Measurements from ENCODE around the gene ADARB1. TPM values are rescaled to one million over a fixed set of nuclear protein-coding genes. Genes with fewer than 3 reads are reported as not detected.

The ADARB1 gene
- total and polyA plus RNA-seq, 2 experiments from 2014 or later: 4.8 to 14.8 TPM

DNA sequence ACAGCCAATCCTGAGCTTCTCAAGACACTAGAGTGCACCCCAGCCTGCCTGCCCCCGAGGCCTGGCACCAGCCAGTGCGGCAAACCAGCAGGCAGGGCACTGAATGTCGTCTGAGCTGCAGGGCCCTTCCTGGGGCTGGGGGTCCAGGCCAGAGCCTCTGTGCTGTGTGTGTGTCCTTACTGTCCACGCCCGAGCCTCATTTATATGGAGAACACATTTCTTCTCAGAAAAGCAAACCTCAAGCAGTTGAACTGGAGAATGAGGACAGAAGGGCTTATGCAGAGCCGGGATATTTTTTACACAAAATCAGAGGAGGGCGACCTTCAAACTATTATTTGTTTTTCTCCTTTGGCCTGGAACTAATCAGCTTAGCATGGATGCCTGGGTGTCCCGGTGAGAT, 160.6 kb downstream of the ADARB1 start:
- no peaks in the 10 kb centered on the region for H4K20me1 ChIP-seq (replicated peaks; ENCODE audit: insufficient read depth)
- no peaks in the 10 kb centered on the region for H3K27me3 ChIP-seq (ENCODE audit: insufficient read depth)
- no peak overlapping the region for H3K27ac ChIP-seq (ENCODE audit: low read depth)
- DNase-seq (ENCODE audit: low spot score) (no peak), ATAC-seq (no peak)
- no peaks in the 10 kb centered on the region for H3K4me1 ChIP-seq (ENCODE audit: insufficient read depth)
- H3K27ac Mint-ChIP-seq: no peak overlapping the region
- H3K27me3 Mint-ChIP-seq (ENCODE audit: insufficient read depth, low read depth, poor library complexity): peaks cover 2% of the 10 kb centered on the region
- no peaks in the 10 kb centered on the region for H3K4me1 Mint-ChIP-seq
- H3K4me3 Mint-ChIP-seq: no peak overlapping the region
- H3K79me2 ChIP-seq (replicated peaks; ENCODE audit: insufficient read depth): no peaks in the 10 kb centered on the region
- H3F3A ChIP-seq (replicated peaks; ENCODE audit: low read depth): no peaks in the 10 kb centered on the region
- no peak overlapping the region for H3K4me2 ChIP-seq
- no peaks in the 10 kb centered on the region for H3K36me3 Mint-ChIP-seq (ENCODE audit: low read depth)
- H2AFZ ChIP-seq: no peak overlapping the region
- H3K4me3 ChIP-seq: no peak overlapping the region
- H3K9me3 Mint-ChIP-seq: peaks cover 5% of the 10 kb centered on the region; the same call in 1 of the 3 replicates
- no peaks in the 10 kb centered on the region for H3K36me3 ChIP-seq (ENCODE audit: insufficient read depth)
- TF ChIP-seq STAT1 (IDR thresholded peaks at IDR 0.05; ENCODE audit: unreplicated experiment): no peak
- no peak for TF ChIP-seq CREB1 (CRISPR knock-in tag; IDR thresholded peaks at IDR 0.05; ENCODE audit: low read depth)
- TF ChIP-seq, protein P1, sequence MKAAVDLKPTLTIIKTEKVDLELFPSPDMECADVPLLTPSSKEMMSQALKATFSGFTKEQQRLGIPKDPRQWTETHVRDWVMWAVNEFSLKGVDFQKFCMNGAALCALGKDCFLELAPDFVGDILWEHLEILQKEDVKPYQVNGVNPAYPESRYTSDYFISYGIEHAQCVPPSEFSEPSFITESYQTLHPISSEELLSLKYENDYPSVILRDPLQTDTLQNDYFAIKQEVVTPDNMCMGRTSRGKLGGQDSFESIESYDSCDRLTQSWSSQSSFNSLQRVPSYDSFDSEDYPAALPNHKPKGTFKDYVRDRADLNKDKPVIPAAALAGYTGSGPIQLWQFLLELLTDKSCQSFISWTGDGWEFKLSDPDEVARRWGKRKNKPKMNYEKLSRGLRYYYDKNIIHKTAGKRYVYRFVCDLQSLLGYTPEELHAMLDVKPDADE (IDR thresholded peaks at IDR 0.05): no peak
- no peak for TF ChIP-seq JUNB (IDR thresholded peaks at IDR 0.05; ENCODE audit: unreplicated experiment)
- TF ChIP-seq, protein P2, sequence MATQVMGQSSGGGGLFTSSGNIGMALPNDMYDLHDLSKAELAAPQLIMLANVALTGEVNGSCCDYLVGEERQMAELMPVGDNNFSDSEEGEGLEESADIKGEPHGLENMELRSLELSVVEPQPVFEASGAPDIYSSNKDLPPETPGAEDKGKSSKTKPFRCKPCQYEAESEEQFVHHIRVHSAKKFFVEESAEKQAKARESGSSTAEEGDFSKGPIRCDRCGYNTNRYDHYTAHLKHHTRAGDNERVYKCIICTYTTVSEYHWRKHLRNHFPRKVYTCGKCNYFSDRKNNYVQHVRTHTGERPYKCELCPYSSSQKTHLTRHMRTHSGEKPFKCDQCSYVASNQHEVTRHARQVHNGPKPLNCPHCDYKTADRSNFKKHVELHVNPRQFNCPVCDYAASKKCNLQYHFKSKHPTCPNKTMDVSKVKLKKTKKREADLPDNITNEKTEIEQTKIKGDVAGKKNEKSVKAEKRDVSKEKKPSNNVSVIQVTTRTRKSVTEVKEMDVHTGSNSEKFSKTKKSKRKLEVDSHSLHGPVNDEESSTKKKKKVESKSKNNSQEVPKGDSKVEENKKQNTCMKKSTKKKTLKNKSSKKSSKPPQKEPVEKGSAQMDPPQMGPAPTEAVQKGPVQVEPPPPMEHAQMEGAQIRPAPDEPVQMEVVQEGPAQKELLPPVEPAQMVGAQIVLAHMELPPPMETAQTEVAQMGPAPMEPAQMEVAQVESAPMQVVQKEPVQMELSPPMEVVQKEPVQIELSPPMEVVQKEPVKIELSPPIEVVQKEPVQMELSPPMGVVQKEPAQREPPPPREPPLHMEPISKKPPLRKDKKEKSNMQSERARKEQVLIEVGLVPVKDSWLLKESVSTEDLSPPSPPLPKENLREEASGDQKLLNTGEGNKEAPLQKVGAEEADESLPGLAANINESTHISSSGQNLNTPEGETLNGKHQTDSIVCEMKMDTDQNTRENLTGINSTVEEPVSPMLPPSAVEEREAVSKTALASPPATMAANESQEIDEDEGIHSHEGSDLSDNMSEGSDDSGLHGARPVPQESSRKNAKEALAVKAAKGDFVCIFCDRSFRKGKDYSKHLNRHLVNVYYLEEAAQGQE (IDR thresholded peaks at IDR 0.05; ENCODE audit: unreplicated experiment): no peak
- TF ChIP-seq EZH2 (IDR thresholded peaks at IDR 0.05; ENCODE audit: low read depth, unreplicated experiment): no peak
- no peak for TF ChIP-seq POLR2AphosphoS5 (IDR thresholded peaks at IDR 0.05; ENCODE audit: low read depth)
- TF ChIP-seq, protein P3, sequence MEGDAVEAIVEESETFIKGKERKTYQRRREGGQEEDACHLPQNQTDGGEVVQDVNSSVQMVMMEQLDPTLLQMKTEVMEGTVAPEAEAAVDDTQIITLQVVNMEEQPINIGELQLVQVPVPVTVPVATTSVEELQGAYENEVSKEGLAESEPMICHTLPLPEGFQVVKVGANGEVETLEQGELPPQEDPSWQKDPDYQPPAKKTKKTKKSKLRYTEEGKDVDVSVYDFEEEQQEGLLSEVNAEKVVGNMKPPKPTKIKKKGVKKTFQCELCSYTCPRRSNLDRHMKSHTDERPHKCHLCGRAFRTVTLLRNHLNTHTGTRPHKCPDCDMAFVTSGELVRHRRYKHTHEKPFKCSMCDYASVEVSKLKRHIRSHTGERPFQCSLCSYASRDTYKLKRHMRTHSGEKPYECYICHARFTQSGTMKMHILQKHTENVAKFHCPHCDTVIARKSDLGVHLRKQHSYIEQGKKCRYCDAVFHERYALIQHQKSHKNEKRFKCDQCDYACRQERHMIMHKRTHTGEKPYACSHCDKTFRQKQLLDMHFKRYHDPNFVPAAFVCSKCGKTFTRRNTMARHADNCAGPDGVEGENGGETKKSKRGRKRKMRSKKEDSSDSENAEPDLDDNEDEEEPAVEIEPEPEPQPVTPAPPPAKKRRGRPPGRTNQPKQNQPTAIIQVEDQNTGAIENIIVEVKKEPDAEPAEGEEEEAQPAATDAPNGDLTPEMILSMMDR (conservative IDR thresholded peaks at IDR 0.05; ENCODE audit: low read depth in 2 of 2): no peak
- no peak for TF ChIP-seq ZNF114 (CRISPR knock-in tag; IDR thresholded peaks at IDR 0.05)
- no peak for TF ChIP-seq EZH2phosphoT487 (IDR thresholded peaks at IDR 0.05; ENCODE audit: unreplicated experiment)
- no peak for TF ChIP-seq ZNF331 (CRISPR knock-in tag; IDR thresholded peaks at IDR 0.05; ENCODE audit: low read depth)
- TF ChIP-seq, protein P4, sequence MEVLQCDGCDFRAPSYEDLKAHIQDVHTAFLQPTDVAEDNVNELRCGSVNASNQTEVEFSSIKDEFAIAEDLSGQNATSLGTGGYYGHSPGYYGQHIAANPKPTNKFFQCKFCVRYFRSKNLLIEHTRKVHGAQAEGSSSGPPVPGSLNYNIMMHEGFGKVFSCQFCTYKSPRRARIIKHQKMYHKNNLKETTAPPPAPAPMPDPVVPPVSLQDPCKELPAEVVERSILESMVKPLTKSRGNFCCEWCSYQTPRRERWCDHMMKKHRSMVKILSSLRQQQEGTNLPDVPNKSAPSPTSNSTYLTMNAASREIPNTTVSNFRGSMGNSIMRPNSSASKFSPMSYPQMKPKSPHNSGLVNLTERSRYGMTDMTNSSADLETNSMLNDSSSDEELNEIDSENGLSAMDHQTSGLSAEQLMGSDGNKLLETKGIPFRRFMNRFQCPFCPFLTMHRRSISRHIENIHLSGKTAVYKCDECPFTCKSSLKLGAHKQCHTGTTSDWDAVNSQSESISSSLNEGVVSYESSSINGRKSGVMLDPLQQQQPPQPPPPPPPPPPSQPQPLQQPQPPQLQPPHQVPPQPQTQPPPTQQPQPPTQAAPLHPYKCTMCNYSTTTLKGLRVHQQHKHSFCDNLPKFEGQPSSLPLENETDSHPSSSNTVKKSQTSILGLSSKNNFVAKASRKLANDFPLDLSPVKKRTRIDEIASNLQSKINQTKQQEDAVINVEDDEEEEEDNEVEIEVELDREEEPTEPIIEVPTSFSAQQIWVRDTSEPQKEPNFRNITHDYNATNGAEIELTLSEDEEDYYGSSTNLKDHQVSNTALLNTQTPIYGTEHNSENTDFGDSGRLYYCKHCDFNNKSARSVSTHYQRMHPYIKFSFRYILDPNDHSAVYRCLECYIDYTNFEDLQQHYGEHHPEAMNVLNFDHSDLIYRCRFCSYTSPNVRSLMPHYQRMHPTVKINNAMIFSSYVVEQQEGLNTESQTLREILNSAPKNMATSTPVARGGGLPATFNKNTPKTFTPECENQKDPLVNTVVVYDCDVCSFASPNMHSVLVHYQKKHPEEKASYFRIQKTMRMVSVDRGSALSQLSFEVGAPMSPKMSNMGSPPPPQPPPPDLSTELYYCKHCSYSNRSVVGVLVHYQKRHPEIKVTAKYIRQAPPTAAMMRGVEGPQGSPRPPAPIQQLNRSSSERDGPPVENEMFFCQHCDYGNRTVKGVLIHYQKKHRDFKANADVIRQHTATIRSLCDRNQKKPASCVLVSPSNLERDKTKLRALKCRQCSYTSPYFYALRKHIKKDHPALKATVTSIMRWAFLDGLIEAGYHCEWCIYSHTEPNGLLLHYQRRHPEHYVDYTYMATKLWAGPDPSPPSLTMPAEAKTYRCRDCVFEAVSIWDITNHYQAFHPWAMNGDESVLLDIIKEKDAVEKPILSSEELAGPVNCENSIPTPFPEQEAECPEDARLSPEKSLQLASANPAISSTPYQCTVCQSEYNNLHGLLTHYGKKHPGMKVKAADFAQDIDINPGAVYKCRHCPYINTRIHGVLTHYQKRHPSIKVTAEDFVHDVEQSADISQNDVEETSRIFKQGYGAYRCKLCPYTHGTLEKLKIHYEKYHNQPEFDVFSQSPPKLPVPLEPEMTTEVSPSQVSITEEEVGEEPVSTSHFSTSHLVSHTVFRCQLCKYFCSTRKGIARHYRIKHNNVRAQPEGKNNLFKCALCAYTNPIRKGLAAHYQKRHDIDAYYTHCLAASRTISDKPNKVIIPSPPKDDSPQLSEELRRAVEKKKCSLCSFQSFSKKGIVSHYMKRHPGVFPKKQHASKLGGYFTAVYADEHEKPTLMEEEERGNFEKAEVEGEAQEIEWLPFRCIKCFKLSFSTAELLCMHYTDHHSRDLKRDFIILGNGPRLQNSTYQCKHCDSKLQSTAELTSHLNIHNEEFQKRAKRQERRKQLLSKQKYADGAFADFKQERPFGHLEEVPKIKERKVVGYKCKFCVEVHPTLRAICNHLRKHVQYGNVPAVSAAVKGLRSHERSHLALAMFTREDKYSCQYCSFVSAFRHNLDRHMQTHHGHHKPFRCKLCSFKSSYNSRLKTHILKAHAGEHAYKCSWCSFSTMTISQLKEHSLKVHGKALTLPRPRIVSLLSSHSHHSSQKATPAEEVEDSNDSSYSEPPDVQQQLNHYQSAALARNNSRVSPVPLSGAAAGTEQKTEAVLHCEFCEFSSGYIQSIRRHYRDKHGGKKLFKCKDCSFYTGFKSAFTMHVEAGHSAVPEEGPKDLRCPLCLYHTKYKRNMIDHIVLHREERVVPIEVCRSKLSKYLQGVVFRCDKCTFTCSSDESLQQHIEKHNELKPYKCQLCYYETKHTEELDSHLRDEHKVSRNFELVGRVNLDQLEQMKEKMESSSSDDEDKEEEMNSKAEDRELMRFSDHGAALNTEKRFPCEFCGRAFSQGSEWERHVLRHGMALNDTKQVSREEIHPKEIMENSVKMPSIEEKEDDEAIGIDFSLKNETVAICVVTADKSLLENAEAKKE (CRISPR knock-in tag; IDR thresholded peaks at IDR 0.05): no peak
- no peak for TF ChIP-seq NANOG (IDR thresholded peaks at IDR 0.05; ENCODE audit: borderline replicate concordance)
- no peaks in the 10 kb centered on the region for H3K9me2 ChIP-seq (ENCODE audit: insufficient read depth)
